ENCODE data around the gene NDUFB7.
A peak's percentile ranks its signal among the peaks of the same experiment; 100 is the strongest.
"Not testable (repeated sequence)": the region's sequence is repeated elsewhere in the genome, so short reads cannot be mapped to it uniquely, and the experiment has no call there.

The NDUFB7 gene

GRCh38 chr19:14553042-14553938 is 18.6 kb downstream of the NDUFB7 start:
- no peak for DNase-seq (ENCODE audit: low spot score)

- DNase-seq (ENCODE audit: low spot score) = not testable (repeated sequence)
Observed at GRCh38 chr19:14552006-14552360, 19.9 kb downstream of the NDUFB7 start.

- not testable (repeated sequence) for DNase-seq (ENCODE audit: low spot score)
Observed at GRCh38 chr19:14551134-14552005, 20.5 kb downstream of the NDUFB7 start.

GRCh38 chr19:14550201-14550754 is 21.6 kb downstream of the NDUFB7 start:
- no peak for DNase-seq (ENCODE audit: low spot score)

- DNase-seq (ENCODE audit: low spot score) = no peak
Observed at GRCh38 chr19:14545716-14546082, 26.2 kb downstream of the NDUFB7 start.

GRCh38 chr19:14544977-14545715 is 26.7 kb downstream of the NDUFB7 start:
- DNase-seq (ENCODE audit: low spot score) = no peak

- no peak for DNase-seq (ENCODE audit: low spot score)
Observed at GRCh38 chr19:14544047-14544446, 27.8 kb downstream of the NDUFB7 start.

- DNase-seq (ENCODE audit: low spot score) = no peak
Observed at GRCh38 chr19:14542711-14543328, 29.0 kb downstream of the NDUFB7 start.

- not testable (repeated sequence) for DNase-seq (ENCODE audit: low spot score)
Observed at GRCh38 chr19:14541979-14542378, 29.9 kb downstream of the NDUFB7 start.

- DNase-seq (ENCODE audit: low spot score) = no peak
Observed at GRCh38 chr19:14540741-14541525, 30.9 kb downstream of the NDUFB7 start.

GRCh38 chr19:14536926-14537692 is 34.8 kb downstream of the NDUFB7 start:
- peak; percentile 92 for DNase-seq (ENCODE audit: low spot score)

GRCh38 chr19:14533450-14533849 is 38.4 kb downstream of the NDUFB7 start:
- DNase-seq (ENCODE audit: low spot score) = no peak

- no peak for DNase-seq (ENCODE audit: low spot score)
Observed at GRCh38 chr19:14530506-14530905, 41.4 kb downstream of the NDUFB7 start.

- no peak for DNase-seq (ENCODE audit: low spot score)
Observed at GRCh38 chr19:14530005-14530348, 41.9 kb downstream of the NDUFB7 start.

GRCh38 chr19:14529254-14530004 is 42.4 kb downstream of the NDUFB7 start, which contains the start of gene TECR:
TECR (plus strand) TSS chr19:14529594; CDS start chr19:14529697, 103 bp downstream.
- DNase-seq (ENCODE audit: low spot score) = peak; percentile 100

GRCh38 chr19:14528419-14529253 is 43.2 kb downstream of the NDUFB7 start:
- no peak for DNase-seq (ENCODE audit: low spot score)

- no peak for DNase-seq (ENCODE audit: low spot score)
Observed at GRCh38 chr19:14526423-14526822, 45.4 kb downstream of the NDUFB7 start.

GRCh38 chr19:14525729-14526128 is 46.1 kb downstream of the NDUFB7 start:
- DNase-seq (ENCODE audit: low spot score) = no peak

Measured in ecto neural progenitor cell (in vitro differentiated cells).